ENCODE data around the gene INPPL1.
A peak's percentile ranks its signal among the peaks of the same experiment; 100 is the strongest.

INPPL1 gene

DNA sequence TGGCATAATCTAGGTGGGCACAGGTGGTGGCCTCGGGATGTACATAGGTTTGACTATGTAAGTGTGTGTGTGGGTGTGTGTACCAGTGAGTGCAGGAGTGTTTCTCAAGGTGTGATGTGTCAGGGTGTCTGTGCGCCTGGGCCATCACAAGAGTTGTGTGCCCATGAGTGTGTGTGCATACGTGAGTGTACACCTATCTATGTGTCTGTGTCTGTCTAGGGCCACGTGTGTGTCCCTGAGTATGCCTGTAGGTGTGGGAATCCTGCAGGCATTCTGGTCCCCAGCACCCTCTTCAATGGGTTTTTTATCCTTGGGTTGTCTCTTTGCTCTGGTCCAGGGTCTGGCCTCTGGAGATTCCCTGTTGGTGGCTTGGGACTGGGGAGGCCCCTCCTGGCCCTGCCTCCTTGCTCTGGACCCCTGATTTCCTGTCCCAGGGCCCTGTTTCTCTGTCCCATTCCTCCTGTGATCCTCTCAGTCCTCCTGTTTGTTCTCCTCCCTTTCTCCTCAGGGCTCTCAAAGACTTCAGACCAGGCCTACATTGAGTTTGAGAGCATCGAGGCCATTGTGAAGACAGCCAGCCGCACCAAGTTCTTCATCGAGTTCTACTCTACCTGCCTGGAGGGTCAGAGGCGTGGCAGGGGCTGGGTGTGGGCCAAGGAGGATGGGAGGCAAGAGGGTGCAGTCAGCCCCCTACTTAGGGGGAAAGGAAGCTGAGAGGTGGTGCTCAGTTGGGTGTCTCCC, 9.4 kb downstream of the INPPL1 start:
- DNase-seq, result no peak

DNA sequence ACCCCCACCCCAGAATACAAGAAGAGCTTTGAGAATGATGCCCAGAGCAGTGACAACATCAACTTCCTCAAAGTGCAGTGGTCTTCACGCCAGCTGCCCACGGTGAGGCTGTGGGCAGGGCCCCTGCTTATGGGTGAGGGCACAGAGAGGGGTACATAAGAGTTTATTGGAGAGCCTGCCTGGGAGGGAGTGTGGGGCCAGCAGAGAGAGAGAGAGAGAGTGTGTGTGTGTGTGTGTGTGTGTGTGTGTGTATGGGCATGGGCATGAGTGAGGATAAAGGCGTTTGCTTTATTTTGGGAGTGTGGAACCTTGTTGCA, 9.9 kb downstream of the INPPL1 start:
- DNase-seq, result no peak

DNA sequence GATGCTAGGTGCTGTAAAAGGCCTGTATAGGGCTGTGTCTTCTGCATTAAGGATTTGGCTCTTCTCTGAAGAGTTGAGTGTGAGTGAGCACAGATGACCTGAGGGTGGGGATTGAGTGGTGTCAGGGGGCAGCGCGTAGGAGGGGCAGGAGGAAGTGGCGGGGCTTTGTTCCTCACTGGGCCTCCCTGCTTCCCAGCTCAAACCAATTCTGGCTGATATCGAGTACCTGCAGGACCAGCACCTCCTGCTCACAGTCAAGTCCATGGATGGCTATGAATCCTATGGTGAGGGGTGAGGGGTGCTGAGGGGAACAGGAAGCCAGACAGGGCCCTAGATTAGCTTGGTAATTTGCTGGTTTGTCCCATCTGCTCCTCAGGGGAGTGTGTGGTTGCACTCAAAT, 10.4 kb downstream of the INPPL1 start:
- DNase-seq, result no peak

DNA sequence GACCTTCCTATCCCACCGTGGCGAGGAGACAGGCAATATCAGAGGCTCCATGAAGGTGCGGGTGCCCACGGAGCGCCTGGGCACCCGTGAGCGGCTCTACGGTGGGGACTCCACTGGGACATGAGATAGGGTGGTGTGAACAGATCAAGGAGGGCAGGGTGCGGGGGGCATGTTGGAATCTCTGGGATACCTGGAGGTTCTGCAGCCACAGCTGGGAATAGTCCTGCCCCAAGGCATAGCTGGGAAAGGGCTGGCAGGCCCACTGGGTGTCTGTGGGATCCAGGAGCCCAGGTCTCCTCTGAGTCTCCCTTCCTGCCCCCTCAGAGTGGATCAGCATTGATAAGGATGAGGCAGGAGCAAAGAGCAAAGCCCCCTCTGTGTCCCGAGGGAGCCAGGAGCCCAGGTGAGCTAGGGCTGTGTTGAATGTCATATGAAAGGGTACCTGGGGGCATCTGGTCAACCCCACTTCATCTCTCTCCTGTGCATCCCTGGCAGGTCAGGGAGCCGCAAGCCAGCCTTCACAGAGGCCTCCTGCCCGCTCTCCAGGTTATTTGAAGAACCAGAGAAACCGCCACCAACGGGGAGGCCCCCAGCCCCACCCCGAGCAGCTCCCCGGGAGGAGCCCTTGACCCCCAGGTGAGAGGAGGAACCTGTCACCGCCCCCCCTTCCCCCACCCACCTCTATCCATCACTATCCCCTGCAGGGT, 10.9 kb downstream of the INPPL1 start:
- no peak for DNase-seq

DNA sequence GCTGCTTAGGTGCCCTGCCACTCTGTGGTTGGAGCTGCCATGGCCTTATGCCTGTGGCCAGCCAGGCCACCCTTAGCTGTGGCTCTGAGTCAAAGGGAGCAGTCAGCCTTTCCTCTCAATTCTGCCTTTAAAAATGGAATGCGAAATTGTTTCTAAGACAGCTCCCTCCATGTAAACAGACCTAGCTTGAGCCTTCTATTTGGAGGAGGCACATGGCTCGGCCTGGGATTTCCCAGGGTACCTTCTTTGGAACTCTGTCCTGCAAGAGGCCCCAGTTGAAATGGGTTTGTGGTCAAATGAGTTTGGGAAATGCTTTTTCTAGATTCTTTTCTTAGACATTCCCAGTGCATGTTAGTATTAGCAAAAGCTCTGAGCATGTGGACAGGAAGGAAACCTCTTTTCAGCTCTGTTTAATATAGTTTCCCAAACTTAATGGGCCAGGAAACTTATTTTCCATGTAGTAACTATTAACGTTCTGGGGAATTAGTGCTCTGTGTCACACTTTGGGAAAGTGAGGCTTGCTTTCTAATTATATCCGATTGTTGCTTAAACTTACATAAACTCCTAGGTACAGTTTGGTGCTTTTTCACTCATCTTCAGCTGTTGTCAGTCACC, 11.6 kb downstream of the INPPL1 start:
- DNase-seq, result no peak

DNA sequence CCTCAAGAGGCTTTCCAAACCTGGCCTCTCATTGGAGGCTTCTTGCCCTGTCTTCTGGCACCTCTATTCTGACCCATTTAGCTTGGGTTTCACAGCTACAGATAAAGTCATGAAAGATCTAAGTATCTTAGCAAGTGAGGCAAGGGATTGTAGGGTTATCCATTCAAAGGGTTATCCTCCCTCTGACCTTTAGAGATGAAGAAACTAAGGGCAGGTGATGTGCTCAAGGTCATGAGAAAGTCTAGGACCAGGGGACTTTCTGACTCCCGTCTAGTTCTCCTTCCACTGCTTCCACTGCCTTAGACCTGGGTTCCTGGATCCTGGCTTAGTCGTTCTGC, 12.2 kb downstream of the INPPL1 start:
- no peak for DNase-seq

DNA sequence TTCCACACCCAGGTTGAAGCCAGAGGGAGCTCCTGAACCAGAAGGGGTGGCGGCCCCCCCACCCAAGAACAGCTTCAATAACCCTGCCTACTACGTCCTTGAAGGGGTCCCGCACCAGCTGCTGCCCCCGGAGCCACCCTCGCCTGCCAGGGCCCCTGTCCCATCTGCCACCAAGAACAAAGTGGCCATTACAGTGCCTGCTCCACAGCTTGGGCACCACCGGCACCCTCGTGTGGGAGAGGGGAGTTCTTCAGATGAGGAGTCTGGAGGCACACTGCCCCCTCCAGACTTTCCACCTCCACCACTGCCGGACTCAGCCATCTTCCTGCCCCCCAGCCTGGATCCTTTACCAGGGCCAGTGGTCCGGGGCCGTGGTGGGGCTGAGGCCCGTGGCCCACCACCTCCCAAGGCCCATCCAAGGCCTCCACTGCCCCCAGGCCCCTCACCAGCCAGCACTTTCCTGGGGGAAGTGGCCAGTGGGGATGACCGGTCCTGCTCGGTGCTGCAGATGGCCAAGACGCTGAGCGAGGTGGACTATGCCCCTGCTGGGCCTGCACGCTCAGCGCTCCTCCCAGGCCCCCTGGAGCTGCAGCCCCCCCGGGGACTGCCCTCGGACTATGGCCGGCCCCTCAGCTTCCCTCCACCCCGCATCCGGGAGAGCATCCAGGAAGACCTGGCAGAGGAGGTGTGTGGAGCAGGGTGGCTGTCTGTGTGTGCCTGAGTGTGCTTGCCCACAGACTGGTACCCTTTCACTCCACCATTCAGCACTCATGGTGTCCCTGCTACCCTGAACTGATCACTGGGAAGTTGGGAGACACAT, 12.8 kb downstream of the INPPL1 start:
- no peak for DNase-seq

DNA sequence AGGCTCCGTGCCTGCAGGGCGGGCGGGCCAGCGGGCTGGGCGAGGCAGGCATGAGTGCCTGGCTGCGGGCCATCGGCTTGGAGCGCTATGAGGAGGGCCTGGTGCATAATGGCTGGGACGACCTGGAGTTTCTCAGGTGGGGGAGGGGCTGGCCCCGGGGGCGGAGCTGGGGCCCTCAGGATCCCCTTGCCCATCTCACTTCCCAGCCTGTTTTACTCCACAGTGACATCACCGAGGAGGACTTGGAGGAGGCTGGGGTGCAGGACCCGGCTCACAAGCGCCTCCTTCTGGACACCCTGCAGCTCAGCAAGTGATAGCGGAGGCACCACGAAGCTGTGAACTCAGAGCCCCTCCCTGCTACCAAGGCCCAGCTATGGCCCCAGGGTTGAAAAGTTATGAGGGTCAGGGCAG, 13.5 kb downstream of the INPPL1 start:
- DNase-seq, result peak; percentile 69

DNA sequence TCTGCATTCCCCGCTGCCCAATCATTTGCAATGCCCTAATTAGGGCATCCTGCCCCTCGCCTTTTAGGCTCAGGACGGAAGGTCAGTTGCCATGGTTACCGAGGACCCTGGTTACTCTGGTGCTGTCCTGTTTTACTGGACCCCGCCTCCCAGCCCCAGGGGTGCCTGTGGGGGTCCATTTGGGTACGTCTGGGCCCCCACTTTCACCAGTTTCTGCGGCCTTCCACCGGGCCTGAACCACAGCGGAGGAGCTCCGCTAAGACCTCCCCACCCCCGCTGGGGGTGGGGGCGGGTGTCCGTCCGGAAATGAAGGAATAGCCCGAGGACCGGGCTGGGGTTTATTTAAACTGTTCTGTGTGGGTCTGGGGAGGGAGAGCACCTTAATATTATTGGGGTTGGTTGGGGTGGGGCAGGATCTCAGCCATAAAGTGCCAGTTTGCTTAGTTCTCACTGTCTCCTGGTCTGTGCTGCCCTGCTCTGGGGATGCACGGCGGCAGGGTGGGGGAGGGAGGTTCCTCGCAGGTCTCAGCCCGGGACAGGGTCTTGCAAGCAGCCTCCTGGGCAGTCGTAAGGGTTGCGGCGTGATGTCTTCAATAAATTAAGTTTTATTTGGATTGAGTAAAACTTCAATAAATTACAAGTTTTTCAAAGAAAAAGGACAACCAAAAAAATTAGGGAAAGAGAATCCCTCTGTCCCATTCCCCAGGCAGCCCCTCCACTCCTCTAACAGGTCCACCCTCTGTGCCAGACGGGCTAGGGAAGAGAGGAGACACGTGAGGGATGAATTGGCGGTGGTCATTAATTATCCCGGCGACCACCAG, 14.1 kb downstream of the INPPL1 start:
- DNase-seq, result no peak

DNA sequence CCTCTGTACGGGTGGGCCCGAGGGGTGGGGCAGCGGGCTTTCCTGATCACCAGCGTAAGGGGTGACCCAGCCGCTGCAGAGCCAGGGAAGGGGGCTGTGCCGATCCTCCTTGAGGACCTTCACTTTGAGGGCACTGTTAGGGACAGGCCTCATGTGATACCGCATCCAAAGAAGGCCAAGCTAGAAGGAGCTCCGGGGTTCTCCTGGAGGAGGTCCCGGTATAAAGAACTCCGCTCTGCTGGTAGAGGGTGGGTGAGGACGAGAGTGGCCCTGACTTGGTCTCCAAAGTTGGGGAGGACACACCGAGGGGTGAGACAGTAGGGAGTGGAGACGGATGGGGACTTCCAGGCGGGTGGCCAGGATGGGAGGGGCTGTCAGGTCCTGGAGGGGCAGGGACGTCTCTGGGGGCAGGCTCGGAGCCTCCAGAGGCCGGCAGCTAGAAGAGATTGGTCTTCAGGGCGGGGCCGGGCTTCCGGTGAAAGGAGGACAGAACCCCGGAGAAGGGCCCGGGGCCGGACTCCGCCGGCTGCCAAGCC, 14.8 kb downstream of the INPPL1 start:
- peak; percentile 37 for DNase-seq

DNA sequence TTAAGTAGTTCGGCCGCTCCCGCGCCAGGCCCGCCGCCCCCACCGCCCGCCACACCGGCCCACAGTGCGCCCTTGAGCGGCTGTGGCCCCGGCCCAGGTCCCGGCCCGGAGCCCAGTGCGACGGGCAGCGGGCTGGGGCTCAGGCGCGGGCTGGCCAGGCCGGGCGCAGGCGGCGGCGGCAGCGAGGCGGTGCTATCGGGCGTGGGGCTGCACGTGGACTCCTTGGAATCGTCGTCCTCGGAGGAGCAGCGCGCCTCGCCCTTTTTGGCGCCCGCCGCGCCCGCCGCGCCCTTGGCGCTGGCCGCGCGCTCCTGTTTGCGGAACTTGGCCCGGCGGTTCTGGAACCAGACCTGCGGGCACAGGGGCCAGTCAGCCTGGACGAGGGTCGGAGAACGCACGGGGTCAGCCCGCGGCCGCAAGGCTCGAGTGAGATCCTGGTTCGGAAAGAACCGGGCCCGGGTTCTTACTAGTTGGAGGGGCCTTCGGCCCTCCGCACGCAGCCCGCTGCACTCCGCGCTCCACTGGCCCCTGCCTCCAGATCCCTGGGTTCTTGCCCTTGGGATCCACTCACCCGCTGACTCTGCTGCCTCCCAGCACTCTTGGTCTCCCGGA, 15.4 kb downstream of the INPPL1 start:
- no peak for DNase-seq

DNA sequence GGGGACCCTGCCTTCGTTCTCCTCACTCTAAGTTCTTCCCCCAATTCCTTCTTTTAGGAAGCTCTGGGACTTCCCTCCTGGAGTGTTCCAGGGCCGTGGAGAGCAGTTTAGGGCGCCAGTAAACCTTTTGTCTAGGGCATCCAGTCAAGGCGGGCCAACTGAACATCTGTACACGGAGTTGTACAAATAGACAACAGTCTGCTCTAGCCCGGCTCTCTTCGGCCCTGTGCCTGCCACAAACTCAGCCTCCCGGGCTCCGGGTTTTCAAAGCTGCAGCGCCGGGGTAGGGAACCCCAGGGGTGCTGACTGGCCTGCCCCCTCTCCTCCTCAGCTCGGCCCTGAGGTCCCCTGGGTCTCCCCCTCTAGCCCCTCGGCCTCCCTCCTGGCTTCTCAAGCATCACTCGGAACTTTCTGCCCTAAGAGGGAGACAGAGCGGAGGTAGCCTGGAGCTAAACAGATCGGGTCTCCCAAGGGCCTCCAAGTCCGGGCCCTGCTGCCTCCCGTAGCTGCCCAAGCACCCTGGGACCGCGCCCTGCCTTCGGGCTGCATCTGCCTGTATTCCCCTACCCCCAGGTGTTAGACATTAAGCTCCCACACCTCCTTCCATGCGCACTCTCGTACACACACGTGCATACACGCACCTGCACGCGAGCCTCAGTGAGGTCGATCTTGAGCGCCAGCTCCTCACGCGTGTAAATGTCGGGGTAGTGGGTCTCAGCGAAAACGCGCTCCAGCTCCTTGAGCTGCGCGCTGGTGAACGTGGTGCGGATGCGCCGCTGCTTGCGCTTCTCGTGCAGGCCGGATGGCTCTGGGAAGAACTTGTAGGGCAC, 16.1 kb downstream of the INPPL1 start:
- no peak for DNase-seq

DNA sequence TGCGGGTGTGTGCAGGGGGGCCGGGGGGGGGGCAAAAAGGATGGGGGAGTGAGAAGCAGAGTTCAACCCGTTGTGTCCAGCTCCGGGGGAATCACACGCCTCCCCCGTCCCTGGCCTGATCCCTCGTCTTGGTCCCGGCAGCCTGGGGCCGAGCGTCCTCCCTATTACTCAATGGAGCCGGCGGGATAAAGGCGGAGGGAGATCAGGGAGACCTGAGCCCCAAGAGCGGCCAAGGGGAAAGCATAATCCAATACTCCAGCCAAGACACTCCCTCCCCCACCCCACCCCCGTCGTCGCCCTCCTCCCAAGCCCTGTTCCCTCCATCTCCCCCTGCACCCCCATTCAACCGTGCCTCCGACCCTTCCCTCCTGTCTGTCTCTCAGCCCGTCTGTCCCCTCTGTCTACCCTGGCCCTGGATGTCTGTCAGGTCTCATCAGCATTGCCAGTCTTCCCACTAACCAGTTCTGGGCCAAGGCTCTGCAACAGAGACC, 16.8 kb downstream of the INPPL1 start:
- DNase-seq, result no peak

DNA sequence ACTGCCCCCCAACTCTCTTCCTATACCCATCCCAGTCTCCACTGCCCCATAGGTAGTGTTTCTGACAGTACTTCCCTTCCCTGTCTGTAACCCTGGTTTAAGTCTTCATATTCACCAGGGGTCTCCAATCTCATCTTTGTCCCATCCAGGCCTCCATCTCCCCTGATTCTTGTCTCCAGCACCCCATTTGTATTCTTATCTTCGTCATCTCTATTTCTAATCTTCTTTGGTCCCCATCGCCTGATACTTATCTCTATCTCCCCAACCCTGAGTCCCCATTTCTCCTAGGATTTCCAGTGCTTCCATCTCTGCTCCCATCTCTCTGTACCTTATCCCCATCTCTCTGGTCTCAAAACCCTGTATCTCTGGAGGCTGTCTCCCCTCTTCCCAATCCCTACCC, 17.6 kb downstream of the INPPL1 start:
- no peak for DNase-seq

DNA sequence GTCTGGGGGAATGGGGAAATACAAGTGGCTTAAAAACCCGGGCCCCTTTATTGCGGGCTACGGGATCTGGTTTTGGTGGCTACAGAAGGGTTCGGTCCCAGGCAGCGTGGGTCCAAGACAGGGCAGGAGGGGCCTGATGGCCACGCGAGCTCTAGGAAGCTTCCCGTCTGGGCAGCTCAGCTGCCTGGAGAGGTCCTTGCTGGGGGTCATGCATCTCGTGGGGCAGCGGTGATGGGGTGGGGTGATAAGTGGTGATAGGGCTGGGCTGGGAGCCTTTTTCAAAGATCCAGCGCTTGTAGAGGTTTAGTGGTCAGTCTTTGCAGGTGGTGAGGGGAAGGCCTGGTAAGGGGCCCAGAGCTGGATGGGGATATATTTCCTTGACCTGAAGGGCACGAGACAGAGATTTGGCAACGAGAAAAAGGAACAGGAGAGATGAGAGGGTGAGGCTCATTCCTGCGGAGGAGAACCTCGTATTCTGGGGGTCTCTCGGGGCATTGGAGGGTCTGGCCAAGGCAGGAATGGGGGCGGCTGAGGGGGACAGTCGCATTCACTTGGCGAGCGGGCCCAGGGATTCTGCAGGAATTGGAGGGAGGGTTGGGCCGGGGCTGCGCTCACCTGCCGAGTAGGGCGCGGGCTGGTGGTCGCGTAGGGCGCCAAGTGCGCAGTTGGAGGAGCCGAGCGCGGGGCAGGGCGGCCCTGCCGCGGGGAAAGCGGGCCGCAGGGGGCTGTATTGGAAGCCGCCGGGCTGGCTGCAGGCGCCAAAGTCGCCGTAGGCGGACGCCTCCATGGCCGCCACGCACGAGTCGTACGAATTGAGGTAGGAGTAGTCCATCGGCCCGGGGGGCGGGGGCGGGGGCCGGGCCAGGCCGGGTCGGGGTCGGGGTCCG, 18.8 kb downstream of the INPPL1 start:
- no peak for DNase-seq

DNA sequence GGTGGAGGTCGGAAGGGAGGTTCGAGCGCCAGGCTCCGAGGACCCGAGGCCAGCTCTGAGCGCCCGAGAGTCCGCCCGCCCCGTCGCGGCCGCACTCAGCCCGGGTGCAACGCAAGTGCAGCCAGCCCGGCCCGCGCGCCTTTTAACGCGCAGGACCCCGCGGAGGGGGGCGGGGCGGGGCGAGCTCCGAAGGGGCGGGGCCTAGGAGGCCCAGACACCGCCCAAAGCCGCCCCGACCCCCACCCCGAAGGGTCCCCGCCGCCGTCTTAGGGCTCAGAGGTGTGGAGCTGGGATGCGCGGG, 19.4 kb downstream of the INPPL1 start, which contains the start of gene PHOX2A:
Gene PHOX2A (minus strand): TSS at position 117 of the 301 bp plus-strand sequence. CDS start 172 bp downstream, outside the sequence.
- no peak for DNase-seq

DNA sequence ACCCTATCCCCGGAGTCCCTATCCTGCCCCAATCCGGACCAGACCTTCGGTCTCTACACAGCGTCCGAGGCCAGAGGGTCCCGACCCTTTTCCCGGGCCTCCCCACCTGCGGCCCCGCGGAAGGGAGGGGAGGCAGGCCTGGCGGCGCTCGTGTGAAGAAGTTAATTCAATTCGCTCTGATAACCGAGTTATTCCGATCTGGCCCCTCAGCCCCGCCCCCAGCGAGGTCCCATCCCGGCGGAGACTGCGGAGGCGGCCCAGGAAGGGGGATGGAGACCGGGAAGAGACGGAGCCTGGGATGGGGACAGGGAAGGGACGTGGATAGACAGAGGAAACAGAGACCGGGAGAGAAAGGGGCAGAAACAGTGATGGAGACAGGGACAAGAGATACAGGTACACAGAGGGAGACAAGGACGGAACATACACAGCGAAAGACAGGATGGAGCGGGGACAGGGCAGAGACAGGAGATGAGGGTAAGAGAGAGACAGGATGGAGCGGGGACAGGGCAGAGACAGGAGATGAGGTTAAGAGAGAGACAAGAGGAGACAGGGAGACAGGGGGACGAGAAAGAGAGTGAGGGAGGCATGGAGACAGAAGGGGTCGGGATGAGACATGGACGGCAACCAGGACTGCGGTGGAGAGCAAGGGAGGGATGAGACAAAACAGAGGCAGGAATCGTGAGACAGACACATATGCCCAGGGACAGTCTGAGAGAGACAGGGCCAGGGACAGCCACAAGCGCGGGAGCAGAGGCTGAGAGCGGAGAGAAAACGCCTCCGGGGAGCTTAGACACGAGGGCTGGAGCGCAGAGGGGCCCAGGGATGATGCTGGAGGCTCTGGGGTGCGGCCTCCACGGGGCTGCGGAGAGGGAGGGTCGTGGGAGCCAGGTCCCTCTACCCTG, 20.0 kb downstream of the INPPL1 start:
- DNase-seq, result no peak

DNA sequence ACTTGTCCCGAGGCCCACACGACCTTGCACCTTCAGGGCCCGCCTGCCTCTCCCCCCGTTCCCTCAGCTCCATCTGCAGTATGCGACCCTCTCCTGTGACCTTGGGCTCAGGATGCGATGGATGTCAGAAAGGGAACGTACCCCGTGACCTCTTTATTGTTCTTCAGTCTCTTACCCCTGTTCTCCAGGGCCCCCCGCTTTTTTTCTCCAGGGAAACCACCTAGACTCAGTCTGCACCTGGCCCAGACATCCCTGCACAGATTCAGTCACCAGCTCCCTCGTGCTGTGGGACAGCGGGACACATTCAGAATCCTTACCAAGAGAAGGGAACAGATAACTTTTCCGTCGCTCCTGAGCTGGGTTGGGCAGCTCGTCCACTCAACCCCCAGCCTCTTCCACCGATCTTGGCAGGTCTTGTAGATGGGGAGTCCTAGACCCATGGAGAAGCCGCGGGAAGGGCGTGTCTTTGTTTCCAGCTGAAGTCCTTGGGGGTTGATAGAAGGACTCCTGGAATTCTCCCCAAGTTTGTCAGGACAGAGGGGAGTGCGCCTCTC, 20.8 kb downstream of the INPPL1 start:
- no peak for DNase-seq

All from NCI-H510A treated with DMSO at 0.1 percent for 48 hours (cell line).